KMS-11 (cell line): ENCODE measurements around the gene SMG6.

Experiments
- H2AFZ ChIP-seq: fragments of 200-600 bp; sonication (generic); 2 replicates; pipeline ENCODE4 v1.6.1; 2016; ENCODE audit warnings: antibody characterized with exemption, mixed run types, low read depth
- H3K27ac ChIP-seq: fragments of 200-600 bp; sonication (generic); 2 replicates; pipeline ENCODE4 v1.6.1; 2016; ENCODE audit warnings: mild to moderate bottlenecking, mixed run types
- H3K27me3 ChIP-seq: fragments of 200-600 bp; sonication (generic); 2 replicates; pipeline ENCODE4 v1.6.1; 2017; ENCODE audit warnings: mild to moderate bottlenecking, low read depth, mixed run types, moderate library complexity; ENCODE audit not compliant: insufficient read depth
- H3K36me3 ChIP-seq: fragments of 200-600 bp; sonication (generic); 2 replicates; pipeline ENCODE4 v1.6.1; 2017; ENCODE audit warnings: mild to moderate bottlenecking, mixed run types; ENCODE audit not compliant: insufficient read depth
- H3K4me1 ChIP-seq: fragments of 200-600 bp; sonication (generic); 2 replicates; pipeline ENCODE4 v1.6.1; 2016; ENCODE audit warnings: mild to moderate bottlenecking, low read depth, mixed run types; ENCODE audit not compliant: poor library complexity, severe bottlenecking
- H3K4me2 ChIP-seq: fragments of 200-600 bp; sonication (generic); 2 replicates; pipeline ENCODE4 v1.7.0; 2016; ENCODE audit warnings: mild to moderate bottlenecking, mixed run types
- H3K4me3 ChIP-seq: fragments of 200-600 bp; sonication (generic); IDR thresholded peaks from 2 replicates; pipeline ENCODE4 v1.6.1; 2017; ENCODE audit warnings: low read depth, low read length, mixed read lengths; ENCODE audit not compliant: insufficient read depth
- H3K79me2 ChIP-seq: fragments of 200-600 bp; sonication (generic); 2 replicates; pipeline ENCODE4 v1.6.1; 2016; ENCODE audit warnings: low read depth, mixed run types; ENCODE audit not compliant: insufficient read depth
- H3K9ac ChIP-seq: fragments of 200-600 bp; sonication (generic); 2 replicates; pipeline ENCODE4 v1.6.1; 2016; ENCODE audit warnings: mild to moderate bottlenecking, mixed run types
- H4K20me1 ChIP-seq: fragments of 200-600 bp; sonication (generic); 2 replicates; pipeline ENCODE4 v1.6.1; 2016; ENCODE audit warnings: mild to moderate bottlenecking, mixed run types; ENCODE audit not compliant: insufficient read depth
- TF ChIP-seq, protein P1 (sequence below): fragments of 200-600 bp; sonication (generic); conservative IDR thresholded peaks from 2 replicates; pipeline ENCODE4 v1.6.1; 2017; ENCODE audit warnings: low read depth, mild to moderate bottlenecking, antibody characterized with exemption, low read length, moderate library complexity, mixed read lengths

SMG6 gene

DNA sequence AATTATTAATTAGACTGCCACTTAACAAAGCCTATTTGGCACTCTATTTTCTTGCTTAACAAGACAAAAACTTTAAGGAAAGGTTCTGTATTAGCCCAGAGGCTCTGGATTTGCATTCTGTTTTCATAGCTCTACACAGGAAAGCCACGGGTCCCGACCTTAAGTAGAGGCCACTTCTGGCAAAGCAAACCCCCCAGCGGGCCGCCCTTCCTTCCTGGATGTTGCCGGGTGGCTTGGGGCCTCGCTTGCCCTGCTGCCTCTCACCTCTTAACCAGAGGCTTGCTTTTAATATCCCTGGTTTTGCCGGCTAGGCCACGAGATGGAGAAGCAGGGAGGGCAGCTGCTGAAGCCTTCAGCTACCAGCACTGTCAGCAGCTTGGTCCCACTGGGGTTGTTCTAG lies 282.9 kb downstream of the SMG6 start:
- peaks cover 19% of the 10 kb centered on the region for H3K4me1 ChIP-seq
- H3K4me3 ChIP-seq, result no peak overlapping the region
- TF ChIP-seq, protein P1, sequence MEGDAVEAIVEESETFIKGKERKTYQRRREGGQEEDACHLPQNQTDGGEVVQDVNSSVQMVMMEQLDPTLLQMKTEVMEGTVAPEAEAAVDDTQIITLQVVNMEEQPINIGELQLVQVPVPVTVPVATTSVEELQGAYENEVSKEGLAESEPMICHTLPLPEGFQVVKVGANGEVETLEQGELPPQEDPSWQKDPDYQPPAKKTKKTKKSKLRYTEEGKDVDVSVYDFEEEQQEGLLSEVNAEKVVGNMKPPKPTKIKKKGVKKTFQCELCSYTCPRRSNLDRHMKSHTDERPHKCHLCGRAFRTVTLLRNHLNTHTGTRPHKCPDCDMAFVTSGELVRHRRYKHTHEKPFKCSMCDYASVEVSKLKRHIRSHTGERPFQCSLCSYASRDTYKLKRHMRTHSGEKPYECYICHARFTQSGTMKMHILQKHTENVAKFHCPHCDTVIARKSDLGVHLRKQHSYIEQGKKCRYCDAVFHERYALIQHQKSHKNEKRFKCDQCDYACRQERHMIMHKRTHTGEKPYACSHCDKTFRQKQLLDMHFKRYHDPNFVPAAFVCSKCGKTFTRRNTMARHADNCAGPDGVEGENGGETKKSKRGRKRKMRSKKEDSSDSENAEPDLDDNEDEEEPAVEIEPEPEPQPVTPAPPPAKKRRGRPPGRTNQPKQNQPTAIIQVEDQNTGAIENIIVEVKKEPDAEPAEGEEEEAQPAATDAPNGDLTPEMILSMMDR, result no peak
- no peak overlapping the region for H3K9ac ChIP-seq
- no peak overlapping the region for H3K4me2 ChIP-seq
- H3K27ac ChIP-seq, result no peak overlapping the region
- peaks cover 27% of the 10 kb centered on the region; the same call in 1 of the 2 replicates for H3K27me3 ChIP-seq
- H3K36me3 ChIP-seq, result no peaks in the 10 kb centered on the region
- H2AFZ ChIP-seq, result no peak overlapping the region
- no peaks in the 10 kb centered on the region for H3K79me2 ChIP-seq
- H4K20me1 ChIP-seq, result no peaks in the 10 kb centered on the region

DNA sequence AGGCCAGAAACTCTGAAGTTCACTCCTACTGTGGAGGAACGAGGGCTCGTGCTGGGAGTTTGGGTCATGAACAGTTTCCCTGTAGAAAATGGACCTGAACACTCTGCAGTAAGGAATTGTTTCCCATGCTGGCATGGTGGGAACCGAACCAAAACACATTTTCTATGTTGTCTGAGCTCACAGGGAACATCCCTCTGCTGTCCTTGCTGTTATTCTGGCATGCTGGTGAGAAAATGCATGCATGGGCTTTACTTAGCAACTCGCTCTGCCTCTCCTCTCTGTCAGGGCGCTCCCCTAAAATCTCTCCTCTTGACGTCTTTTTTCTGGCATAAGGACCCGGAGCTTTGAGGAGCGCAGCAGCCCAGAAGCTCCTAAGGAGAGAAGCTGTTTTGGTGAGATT lies 283.9 kb downstream of the SMG6 start:
- Histone ChIP-seq H3K27ac (no peak overlapping the region), H3K4me2 (no peak overlapping the region)

DNA sequence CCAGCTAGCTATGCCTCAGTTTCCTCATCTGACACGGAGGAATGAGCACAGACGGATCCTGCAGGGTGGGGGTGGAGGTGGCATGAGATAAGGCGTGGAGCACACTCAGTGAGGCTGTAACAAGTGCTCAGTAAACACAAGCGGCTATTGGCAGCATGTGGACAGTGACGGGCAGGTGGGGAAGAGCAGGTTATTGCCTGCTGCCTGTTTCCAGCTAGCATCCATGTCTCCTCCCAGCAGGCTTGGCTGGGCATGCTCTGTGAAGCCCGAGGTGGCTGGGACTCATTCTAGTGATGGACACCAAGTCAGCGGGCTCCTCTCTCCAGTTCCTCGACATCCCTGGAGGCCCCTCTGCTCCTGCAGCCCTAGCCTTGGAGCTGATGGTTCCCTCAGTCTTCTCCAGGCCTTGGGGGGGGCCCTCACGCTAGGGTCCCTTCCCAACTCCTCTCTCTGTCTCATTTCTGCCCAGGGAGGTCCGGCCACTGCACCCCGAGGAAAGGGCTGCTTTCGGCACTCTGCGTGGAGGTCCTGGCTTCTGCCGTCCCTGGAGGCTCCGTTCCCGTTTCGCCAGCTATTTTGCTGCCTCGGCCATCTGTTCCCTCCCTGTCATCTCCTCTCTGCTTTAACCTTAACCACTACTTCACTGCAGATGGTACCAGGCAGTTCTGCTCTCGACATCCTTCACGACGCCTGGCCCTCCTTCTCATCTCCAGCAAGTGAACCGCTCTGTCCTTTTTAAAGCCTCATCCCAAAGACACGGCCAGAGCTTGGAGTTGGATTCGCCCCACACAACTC lies 284.7 kb downstream of the SMG6 start:
- Histone ChIP-seq H3K9ac (no peak overlapping the region), H4K20me1 (no peaks in the 10 kb centered on the region), H3K4me2 (no peak overlapping the region), H3K27ac (no peak overlapping the region), H3K79me2 (no peaks in the 10 kb centered on the region), H3K27me3 (peaks cover 13% of the 10 kb centered on the region; the same call in 1 of the 2 replicates), H2AFZ (no peak overlapping the region), H3K4me1 (peaks cover 19% of the 10 kb centered on the region), H3K4me3 (no peak overlapping the region), H3K36me3 (no peaks in the 10 kb centered on the region)
- TF ChIP-seq, protein P1, result no peak

More for the DNA sequence above, 283.9 kb downstream of the SMG6 start:
- no peak overlapping the region for H3K9ac ChIP-seq
- TF ChIP-seq, protein P1, result no peak
- H3K4me1 ChIP-seq, result peaks cover 19% of the 10 kb centered on the region
- no peaks in the 10 kb centered on the region for H3K79me2 ChIP-seq
- H3K36me3 ChIP-seq, result no peaks in the 10 kb centered on the region
- no peaks in the 10 kb centered on the region for H4K20me1 ChIP-seq
- H2AFZ ChIP-seq, result no peak overlapping the region
- H3K4me3 ChIP-seq, result no peak overlapping the region
- peaks cover 21% of the 10 kb centered on the region; the same call in 1 of the 2 replicates for H3K27me3 ChIP-seq

DNA sequence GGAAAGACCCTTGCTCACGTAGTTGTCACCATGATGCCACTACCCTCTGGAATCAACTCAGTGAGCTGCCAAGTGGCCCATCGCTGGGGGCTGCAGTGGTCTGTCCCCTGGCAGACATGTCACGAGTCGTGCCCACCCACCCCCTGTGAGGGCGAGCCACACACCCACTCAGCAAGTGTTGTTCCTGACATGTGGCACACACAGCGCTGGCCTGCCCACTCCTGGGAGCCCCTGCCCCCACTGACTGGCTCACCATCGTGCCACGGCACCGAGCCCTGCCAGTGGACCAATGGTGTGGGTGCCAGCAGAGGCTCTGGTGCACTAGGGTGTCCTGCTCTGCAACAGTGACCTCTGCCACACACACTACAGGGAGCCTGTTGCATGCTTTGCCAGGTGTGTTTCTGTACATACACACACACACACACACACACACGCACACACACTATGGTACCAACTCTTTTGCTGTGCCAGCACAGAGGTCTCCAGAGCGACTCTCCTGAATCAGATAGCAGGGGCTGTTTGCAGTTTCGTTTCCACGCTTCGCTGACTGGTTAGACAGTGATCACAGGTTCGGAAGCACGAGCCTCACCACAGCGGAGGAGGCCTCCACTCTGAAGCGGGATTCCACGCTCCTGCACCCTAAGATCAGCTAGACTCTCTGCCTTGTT lies 286.2 kb downstream of the SMG6 start:
- Histone ChIP-seq H3K27me3 (peaks cover 12% of the 10 kb centered on the region; the same call in 1 of the 2 replicates), H2AFZ (peak overlapping the region; percentile 71), H3K4me2 (peak overlapping the region; percentile 82), H4K20me1 (no peaks in the 10 kb centered on the region), H3K27ac (peak overlapping the region; percentile 24; the same call in 1 of the 2 replicates), H3K4me3 (no peak overlapping the region), H3K9ac (peak overlapping the region; percentile 42; the same call in 1 of the 2 replicates), H3K36me3 (no peaks in the 10 kb centered on the region), H3K4me1 (peaks cover 19% of the 10 kb centered on the region), H3K79me2 (no peaks in the 10 kb centered on the region)
- TF ChIP-seq, protein P1, result no peak
